ENCODE results near the gene DALRD3. TPM values are rescaled to one million over a fixed set of nuclear protein-coding genes. Genes with fewer than 3 reads are reported as not detected.

Gene DALRD3
- total and polyA plus RNA-seq, 2 of the 8 experiments (the other 6 are each of a cell fraction or from before 2014, with no cell fraction given), result 30.4 to 86.5 TPM

DNA sequence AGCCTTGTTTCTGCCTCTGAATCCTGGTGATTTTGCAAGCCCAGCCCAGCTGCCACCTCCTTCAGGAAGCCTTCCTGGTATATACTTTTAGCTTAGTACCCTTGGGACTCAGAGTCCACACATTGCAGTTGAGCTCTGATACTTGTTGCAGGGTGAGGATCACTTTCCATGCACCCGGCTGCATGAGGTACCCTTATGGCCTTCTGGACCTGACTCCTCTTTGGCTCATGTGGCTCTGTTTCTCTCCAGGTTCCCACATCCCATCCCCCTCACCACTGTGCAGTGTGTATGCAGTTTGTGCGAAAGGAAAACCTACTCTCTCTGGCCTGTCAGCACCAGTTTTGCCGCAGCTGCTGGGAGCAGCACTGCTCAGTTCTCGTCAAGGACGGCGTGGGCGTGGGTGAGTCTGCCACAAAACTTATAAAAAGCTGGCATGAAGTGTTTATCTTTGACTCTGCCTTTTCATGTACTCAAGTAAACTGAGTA, 51.5 kb downstream of the DALRD3 start:
- 91% methylated on average over 7 of the region's 7 CpGs; no CpG with 5 or more reads in 1 of the 2 experiments for WGBS, 2 experiments (ENCODE audit: extremely low coverage in 1 of 2, insufficient coverage in 1 of 2, insufficient read length in 1 of 2, insufficient replicate concordance in 2 of 2, low coverage in 1 of 2, low lambda C conversion rate in 2 of 2, missing lambda C conversion rate in 1 of 2)
- Histone ChIP-seq H2BK5ac (ENCODE audit: low read depth, low read length) (no peak overlapping the region), H3K14ac (ENCODE audit: insufficient read length) (no peak overlapping the region), H3K23ac (ENCODE audit: insufficient read length) (no peak overlapping the region), H4K5ac (ENCODE audit: insufficient read length, low read depth, low read length) (no peak overlapping the region), H3K36me3 (ENCODE audit: control insufficient read depth in 2 of 4, insufficient read depth in 4 of 4, low read length in 3 of 4) (peaks cover 6 to 57% (median 34%) of the 10 kb centered on the region in 4 experiments; a peak in 7 of 8 replicates), H2BK12ac (ENCODE audit: low read depth, low read length) (no peak overlapping the region), H3K18ac (ENCODE audit: extremely low read depth, low read length) (no peak overlapping the region), H2BK20ac (ENCODE audit: low read length) (no peak overlapping the region), H2BK15ac (ENCODE audit: low read length) (no peak overlapping the region), H2BK120ac (replicated peaks; ENCODE audit: low read depth, low read length) (no peak overlapping the region), H3K56ac (replicated peaks; ENCODE audit: insufficient read length, low read depth, low read length) (no peak overlapping the region), H3K79me2 (ENCODE audit: control insufficient read depth in 1 of 2, insufficient read depth in 2 of 2, low read length in 2 of 2) (no peaks in the 10 kb centered on the region), H3K4me1 (replicated peaks in 1 of 4; ENCODE audit: control insufficient read depth in 3 of 4, insufficient read depth in 4 of 4, low read length in 3 of 4) (peaks cover 3 to 8% (median 5%) of the 10 kb centered on the region in 4 experiments; a peak in 6 of 7 replicates), H3K4ac (replicated peaks; ENCODE audit: insufficient read length, low read depth, low read length) (no peak overlapping the region), H3K79me1 (ENCODE audit: low read depth, low read length) (no peaks in the 10 kb centered on the region), H3K27me3 (replicated peaks in 1 of 4; ENCODE audit: control insufficient read depth in 3 of 4, extremely low read depth in 1 of 4, insufficient read depth in 3 of 4, low read length in 3 of 4) (no peaks in the 10 kb centered on the region), H3K9ac (replicated peaks in 1 of 4; ENCODE audit: extremely low read depth in 1 of 4, low read depth in 3 of 4, low read length in 3 of 4) (no peak overlapping the region), H3K4me2 (ENCODE audit: insufficient read depth in 1 of 2, low read depth in 2 of 2, low read length in 2 of 2) (no peak overlapping the region), H4K8ac (ENCODE audit: extremely low read depth, insufficient read depth, low read length) (no peak overlapping the region), H2AK5ac (ENCODE audit: low read depth, low read length) (no peak overlapping the region), H3K23me2 (ENCODE audit: low read depth, low read length) (no peaks in the 10 kb centered on the region), H4K20me1 (replicated peaks in 1 of 2; ENCODE audit: control insufficient read depth in 1 of 2, insufficient read depth in 2 of 2, low read length in 2 of 2) (no peaks in the 10 kb centered on the region), H2AFZ (ENCODE audit: low read length) (no peak overlapping the region), H4K91ac (replicated peaks; ENCODE audit: insufficient read length, low read length) (no peak overlapping the region), H3K4me3 (ENCODE audit: extremely low read depth in 1 of 4, insufficient read depth in 2 of 4, low read depth in 3 of 4, low read length in 4 of 4) (no peak overlapping the region), H3K9me3 (ENCODE audit: insufficient read depth in 2 of 2, low read depth in 1 of 2, low read length in 1 of 2) (no peaks in the 10 kb centered on the region), H3K27ac (ENCODE audit: low read depth, low read length) (no peak overlapping the region)
- CTCF ChIA-PET (ENCODE audit: partially characterized antibody), result no interaction called here
- FAIRE-seq (no peak), DNase-seq (ENCODE audit: low read depth in 1 of 2, low spot score in 2 of 2) (no peak)
- TF ChIP-seq CEBPB (IDR thresholded peaks at IDR 0.05; ENCODE audit: low read depth, low read length), result no peak
- TF ChIP-seq ZNF274 (IDR thresholded peaks at IDR 0.05; ENCODE audit: borderline replicate concordance, extremely low read depth, low read length), result no peak
- no peak for TF ChIP-seq SAP30 (IDR thresholded peaks at IDR 0.05; ENCODE audit: insufficient read depth, insufficient replicate concordance, low read length)
- TF ChIP-seq, protein P1, sequence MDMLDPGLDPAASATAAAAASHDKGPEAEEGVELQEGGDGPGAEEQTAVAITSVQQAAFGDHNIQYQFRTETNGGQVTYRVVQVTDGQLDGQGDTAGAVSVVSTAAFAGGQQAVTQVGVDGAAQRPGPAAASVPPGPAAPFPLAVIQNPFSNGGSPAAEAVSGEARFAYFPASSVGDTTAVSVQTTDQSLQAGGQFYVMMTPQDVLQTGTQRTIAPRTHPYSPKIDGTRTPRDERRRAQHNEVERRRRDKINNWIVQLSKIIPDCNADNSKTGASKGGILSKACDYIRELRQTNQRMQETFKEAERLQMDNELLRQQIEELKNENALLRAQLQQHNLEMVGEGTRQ (IDR thresholded peaks at IDR 0.05; ENCODE audit: low read length), result no peak
- TF ChIP-seq GABPA (IDR thresholded peaks at IDR 0.05; ENCODE audit: borderline replicate concordance, insufficient read depth, low read length), result no peak
- no peak for TF ChIP-seq RFX5 (IDR thresholded peaks at IDR 0.05; ENCODE audit: borderline replicate concordance, low read depth, low read length)
- no peak for TF ChIP-seq BCL11A (IDR thresholded peaks at IDR 0.05; ENCODE audit: low read depth in 2 of 2, low read length in 2 of 2)
- TF ChIP-seq TCF12 (IDR thresholded peaks at IDR 0.05; ENCODE audit: low read depth, low read length), result no peak
- TF ChIP-seq EGR1 (IDR thresholded peaks at IDR 0.05; ENCODE audit: borderline replicate concordance, low read depth, low read length), result no peak
- TF ChIP-seq CHD2 (IDR thresholded peaks at IDR 0.05; ENCODE audit: low read length), result no peak
- POLR2A ChIA-PET (ENCODE audit: partially characterized antibody), result no interaction called here
